Temporal lobe (tissue), 1 donor: ENCODE data around the gene CABP1. TPM values are rescaled to one million over a fixed set of nuclear protein-coding genes. Genes with fewer than 3 reads are reported as not detected.

ENCODE experiments used
- total RNA-seq: library from RNA; depleted of rRNA; stranded (reverse); fragments of >200 nt; gene quantifications from one replicate; pipeline ENCODE4 v1.2.3, GENCODE V29; 2014

The CABP1 gene
- total RNA-seq, 1 donor from 2014 or later: 1.5 TPM

Other genes with a start within 250 kb of the CABP1 start
- 292 TPM for gene COX6A1, start 202.5 kb upstream of the CABP1 start, total RNA-seq
- gene TRIAP1, start 194.2 kb upstream of the CABP1 start, total RNA-seq: 8.6 TPM
- gene GATC, start 194.2 kb upstream of the CABP1 start, total RNA-seq: 24.6 TPM
- 73.8 TPM for gene SRSF9, start 170.9 kb upstream of the CABP1 start, total RNA-seq
- 220 TPM for gene DYNLL1, start 144.5 kb upstream of the CABP1 start, total RNA-seq
- 27.5 TPM for gene COQ5, start 111.5 kb upstream of the CABP1 start, total RNA-seq
- gene RNF10, start 106.3 kb upstream of the CABP1 start, total RNA-seq: 116 TPM
- 18.9 TPM for gene POP5, start 59.2 kb upstream of the CABP1 start, total RNA-seq
- gene MLEC, start 46.5 kb downstream of the CABP1 start, total RNA-seq: 31.7 TPM
- 16.5 TPM for gene UNC119B, start 69.8 kb downstream of the CABP1 start, total RNA-seq
- 3.9 TPM for gene ACADS, start 85.2 kb downstream of the CABP1 start, total RNA-seq